Thoracic aorta (tissue), 2 donors: ENCODE data around the gene SNTG2. TPM values are rescaled to one million over a fixed set of nuclear protein-coding genes. Genes with fewer than 3 reads are reported as not detected.

ENCODE experiments used
- ATAC-seq: fragments of 150-250 bp; one replicate; pipeline ENCODE4 v1.8.0; 2017; ENCODE audit warnings: low read depth; ENCODE audit not compliant: insufficient number of reproducible peaks, low FRiP score
- DNase-seq: peaks from one replicate; pipeline ENCODE4 v3.0.0-alpha.2; 2020; ENCODE audit warnings: low spot score
- H3K27ac ChIP-seq, 2 donors: fragments of 200-600 bp; sonication (generic); 1 replicate in 1 of 2; 2 replicates in 1 of 2; pipeline ENCODE4 v1.5.1; 2016; ENCODE audit warnings: mild to moderate bottlenecking in 2 of 2, moderate library complexity in 2 of 2
- H3K27me3 ChIP-seq: fragments of 200-600 bp; sonication (generic); replicated peaks from 2 replicates; pipeline ENCODE4 v1.6.0; 2016; ENCODE audit warnings: mild to moderate bottlenecking; ENCODE audit not compliant: insufficient read depth
- H3K36me3 ChIP-seq: fragments of 200-600 bp; sonication (generic); one replicate; pipeline ENCODE4 v1.5.1; 2016
- H3K4me1 ChIP-seq, 2 donors: fragments of 200-600 bp; sonication (generic); 1 replicate in 1 of 2; 2 replicates in 1 of 2; pipeline versions ENCODE4 v1.5.1 to v1.6.0; 2016; ENCODE audit warnings: low read depth in 2 of 2, mild to moderate bottlenecking in 1 of 2; ENCODE audit not compliant: control insufficient read depth in 1 of 2
- H3K4me3 ChIP-seq: fragments of 200-600 bp; sonication (generic); 2 replicates; pipeline ENCODE4 v1.5.1; 2016; ENCODE audit warnings: mild to moderate bottlenecking
- H3K9me3 ChIP-seq: fragments of 200-600 bp; sonication (generic); 2 replicates; pipeline ENCODE4 v1.5.1; 2016
- CTCF ChIP-seq: fragments of 200-600 bp; sonication (generic); IDR thresholded peaks from one replicate; pipeline ENCODE4 v1.5.1; 2019; ENCODE audit warnings: antibody characterized with exemption
- total RNA-seq, 2 donors: library from RNA; depleted of rRNA; stranded (reverse); fragments of >200 nt; gene quantifications; one replicate each; pipeline versions ENCODE4 v1.1.0 to v1.2.3, GENCODE V29; 2016

The SNTG2 gene
- total RNA-seq, 2 donors from 2014 or later, result 8.9 to 18.6 TPM

- Histone ChIP-seq H3K9me3 (no peaks in the 10 kb centered on the region), H3K4me1 (no peaks in the 10 kb centered on the region), H3K27me3 (no peaks in the 10 kb centered on the region), H3K27ac (no peak overlapping the region), H3K4me3 (no peak overlapping the region), H3K36me3 (no peaks in the 10 kb centered on the region)
- DNase-seq (no peak), ATAC-seq (no peak)
- TF ChIP-seq CTCF, result no peak
These were observed 378.0 kb downstream of the SNTG2 start for GRCh38 chr2:1328684-1329083.

- no peaks in the 10 kb centered on the region for H3K9me3 ChIP-seq
- H3K4me3 ChIP-seq, result no peak overlapping the region
- DNase-seq (no peak), ATAC-seq (no peak)
- H3K27me3 ChIP-seq, result no peaks in the 10 kb centered on the region
- no peak for TF ChIP-seq CTCF
- no peak overlapping the region for H3K27ac ChIP-seq
- H3K4me1 ChIP-seq, result no peaks in the 10 kb centered on the region
- no peaks in the 10 kb centered on the region for H3K36me3 ChIP-seq
These were observed 388.9 kb downstream of the SNTG2 start for GRCh38 chr2:1339388-1340140.

GRCh38 chr2:1340141-1340512, 389.5 kb downstream of the SNTG2 start:
- Histone ChIP-seq H3K4me1 (no peaks in the 10 kb centered on the region), H3K36me3 (no peaks in the 10 kb centered on the region), H3K4me3 (no peak overlapping the region), H3K9me3 (no peaks in the 10 kb centered on the region), H3K27ac (no peak overlapping the region), H3K27me3 (no peaks in the 10 kb centered on the region)
- TF ChIP-seq CTCF, result no peak
- ATAC-seq (no peak), DNase-seq (no peak)

- H3K4me1 ChIP-seq, result no peaks in the 10 kb centered on the region
- H3K4me3 ChIP-seq, result no peak overlapping the region
- H3K36me3 ChIP-seq, result no peaks in the 10 kb centered on the region
- no peaks in the 10 kb centered on the region for H3K27me3 ChIP-seq
- ATAC-seq (no peak), DNase-seq (no peak)
- no peak for TF ChIP-seq CTCF
- no peak overlapping the region for H3K27ac ChIP-seq
- H3K9me3 ChIP-seq, result no peaks in the 10 kb centered on the region
These were observed 390.9 kb downstream of the SNTG2 start for GRCh38 chr2:1341404-1342120.

- ATAC-seq (no peak), DNase-seq (no peak)
- TF ChIP-seq CTCF, result no peak
- H3K27ac ChIP-seq, result no peak overlapping the region
- H3K36me3 ChIP-seq, result no peaks in the 10 kb centered on the region
- H3K4me3 ChIP-seq, result no peak overlapping the region
- H3K9me3 ChIP-seq, result peaks cover 12% of the 10 kb centered on the region
- no peaks in the 10 kb centered on the region for H3K27me3 ChIP-seq
- no peaks in the 10 kb centered on the region for H3K4me1 ChIP-seq
These were observed 398.1 kb downstream of the SNTG2 start for GRCh38 chr2:1348789-1349188.
